ENCODE measurements around the gene MMP15.
"Not testable (repeated sequence)": the region's sequence is repeated elsewhere in the genome, so short reads cannot be mapped to it uniquely, and the experiment has no call there.

MMP15 gene
- total RNA-seq, result 2.2 to 2.5 reads per million in 2 experiments

GRCh38 chr16:58025351-58026138 lies at the start of gene MMP15:
Gene MMP15, plus strand, starts transcription at chr16:58025754. Its CDS starts 597 bp downstream, at chr16:58026351.
- peak; percentile 40 for DNase-seq (ENCODE audit: low read depth)

- DNase-seq (ENCODE audit: low read depth), result no peak
These were observed 49.2 kb upstream of the MMP15 start for GRCh38 chr16:57976331-57976796.

GRCh38 chr16:57977418-57978069 lies 48.0 kb upstream of the MMP15 start:
- DNase-seq (ENCODE audit: low read depth), result no peak

- DNase-seq (ENCODE audit: low read depth), result not testable (repeated sequence)
These were observed 47.5 kb upstream of the MMP15 start for GRCh38 chr16:57978070-57978465.

GRCh38 chr16:57979006-57979585 lies 46.5 kb upstream of the MMP15 start:
- DNase-seq (ENCODE audit: low read depth), result no peak

GRCh38 chr16:57981636-57982035 lies 43.9 kb upstream of the MMP15 start:
- no peak for DNase-seq (ENCODE audit: low read depth)

- no peak for DNase-seq (ENCODE audit: low read depth)
These were observed 43.2 kb upstream of the MMP15 start for GRCh38 chr16:57982385-57982784.

GRCh38 chr16:57984443-57985203 lies 40.9 kb upstream of the MMP15 start:
- DNase-seq (ENCODE audit: low read depth), result peak; percentile 90

GRCh38 chr16:57985204-57986181 lies 40.1 kb upstream of the MMP15 start:
- no peak for DNase-seq (ENCODE audit: low read depth)

GRCh38 chr16:57986196-57986595 lies 39.4 kb upstream of the MMP15 start:
- DNase-seq (ENCODE audit: low read depth), result no peak

- DNase-seq (ENCODE audit: low read depth), result no peak
These were observed 37.9 kb upstream of the MMP15 start for GRCh38 chr16:57987441-57988177.

- DNase-seq (ENCODE audit: low read depth), result no peak
These were observed 36.6 kb upstream of the MMP15 start for GRCh38 chr16:57988929-57989328.

- no peak for DNase-seq (ENCODE audit: low read depth)
These were observed 33.9 kb upstream of the MMP15 start for GRCh38 chr16:57991551-57992059.

GRCh38 chr16:57992084-57992483 lies 33.5 kb upstream of the MMP15 start:
- DNase-seq (ENCODE audit: low read depth), result no peak

- DNase-seq (ENCODE audit: low read depth), result no peak
These were observed 32.1 kb upstream of the MMP15 start for GRCh38 chr16:57993438-57993837.

- no peak for DNase-seq (ENCODE audit: low read depth)
These were observed 31.7 kb upstream of the MMP15 start for GRCh38 chr16:57993897-57994296.

GRCh38 chr16:57994361-57994760 lies 31.2 kb upstream of the MMP15 start:
- DNase-seq (ENCODE audit: low read depth), result no peak

- no peak for DNase-seq (ENCODE audit: low read depth)
These were observed 30.8 kb upstream of the MMP15 start for GRCh38 chr16:57994778-57995177.

- DNase-seq (ENCODE audit: low read depth), result no peak
These were observed 29.7 kb upstream of the MMP15 start for GRCh38 chr16:57995721-57996405.

Data from T follicular helper cell (primary cell).